H9 (cell line): ENCODE results near the gene METTL25B. TPM values are rescaled to one million over a fixed set of nuclear protein-coding genes. Genes with fewer than 3 reads are reported as not detected.
A peak's percentile ranks its signal among the peaks of the same experiment; 100 is the strongest.

Experiments
- DNase-seq: peaks from one replicate; pipeline ENCODE4 v3.0.0-alpha.2; 2017
- H2AFZ ChIP-seq: one replicate; pipeline ENCODE4 v1.6.1; 2013; ENCODE audit warnings: mild to moderate bottlenecking, low read length, control low read depth, moderate library complexity
- H2AK5ac ChIP-seq: 2 replicates; pipeline ENCODE4 v1.6.1; 2013; ENCODE audit warnings: low read length, control low read depth, mixed read lengths; ENCODE audit not compliant: insufficient read length
- H2BK120ac ChIP-seq: one replicate; pipeline ENCODE4 v1.6.1; 2013; ENCODE audit warnings: low read depth, mild to moderate bottlenecking, low read length, control low read depth, inconsistent platforms; ENCODE audit not compliant: poor library complexity, severe bottlenecking
- H2BK12ac ChIP-seq: 2 replicates; pipeline ENCODE4 v1.6.1; 2013; ENCODE audit warnings: low read length, control low read depth, mixed read lengths, low read depth; ENCODE audit not compliant: insufficient read length
- H2BK15ac ChIP-seq: 2 replicates; pipeline ENCODE4 v1.6.1; 2013; ENCODE audit warnings: low read depth, low read length, control low read depth
- H2BK20ac ChIP-seq: one replicate; pipeline ENCODE4 v1.6.1; 2013; ENCODE audit warnings: low read depth, mild to moderate bottlenecking, low read length, control low read depth, inconsistent platforms; ENCODE audit not compliant: poor library complexity, severe bottlenecking
- H2BK5ac ChIP-seq: 2 replicates; pipeline ENCODE4 v1.6.1; 2013; ENCODE audit warnings: low read length, control low read depth, mixed read lengths; ENCODE audit not compliant: insufficient read length
- H3K14ac ChIP-seq: 2 replicates; pipeline ENCODE4 v1.6.1; 2013; ENCODE audit warnings: low read length, control low read depth; ENCODE audit not compliant: insufficient read depth
- H3K18ac ChIP-seq: 2 replicates; pipeline ENCODE4 v1.6.1; 2013; ENCODE audit warnings: low read depth, mild to moderate bottlenecking, mixed read lengths, low read length, control low read depth; ENCODE audit not compliant: insufficient read length
- H3K23ac ChIP-seq: 2 replicates; pipeline ENCODE4 v1.6.1; 2013; ENCODE audit warnings: low read length, control low read depth, mixed read lengths, low read depth; ENCODE audit not compliant: insufficient read length
- H3K23me2 ChIP-seq: 2 replicates; pipeline ENCODE4 v1.6.1; 2013; ENCODE audit warnings: low read depth, mild to moderate bottlenecking, mixed read lengths, low read length, control low read depth; ENCODE audit not compliant: insufficient read length, poor library complexity, severe bottlenecking
- H3K27ac ChIP-seq: 2 replicates; pipeline ENCODE4 v1.5.1; 2013; ENCODE audit warnings: low read length, control low read depth, mixed read lengths, low read depth; ENCODE audit not compliant: insufficient read length
- H3K27me3 ChIP-seq: 2 replicates; pipeline ENCODE4 v1.6.1; 2013; ENCODE audit warnings: low read length, control low read depth, inconsistent platforms; ENCODE audit not compliant: insufficient read depth
- H3K4ac ChIP-seq: 2 replicates; pipeline ENCODE4 v1.6.1; 2013; ENCODE audit warnings: low read depth, mild to moderate bottlenecking, control low read depth, inconsistent platforms, low read length, moderate library complexity
- H3K4me1 ChIP-seq: 2 replicates; pipeline ENCODE4 v1.6.1; 2013; ENCODE audit warnings: low read length, control low read depth, inconsistent platforms; ENCODE audit not compliant: insufficient read depth
- H3K4me2 ChIP-seq: 2 replicates; pipeline ENCODE4 v1.6.1; 2013; ENCODE audit warnings: low read length, control low read depth, mixed read lengths; ENCODE audit not compliant: insufficient read length, insufficient read depth
- H3K56ac ChIP-seq: 2 replicates; pipeline ENCODE4 v1.6.1; 2013; ENCODE audit warnings: low read depth, mild to moderate bottlenecking, mixed read lengths, low read length, control low read depth; ENCODE audit not compliant: insufficient read length
- H3K79me1 ChIP-seq: 2 replicates; pipeline ENCODE4 v1.6.1; 2013; ENCODE audit warnings: low read depth, mild to moderate bottlenecking, moderate library complexity, low read length, control low read depth, inconsistent platforms; ENCODE audit not compliant: insufficient read depth, poor library complexity, severe bottlenecking
- H3K79me2 ChIP-seq: 2 replicates; pipeline ENCODE4 v1.6.1; 2013; ENCODE audit warnings: low read length, control low read depth, inconsistent platforms; ENCODE audit not compliant: insufficient read depth
- H3K9ac ChIP-seq: 2 replicates; pipeline ENCODE4 v1.6.1; 2013; ENCODE audit warnings: low read length, control low read depth, mixed read lengths; ENCODE audit not compliant: insufficient read length; ENCODE audit errors: extremely low read depth
- H3K9me3 ChIP-seq: one replicate; pipeline ENCODE4 v1.6.1; 2013; ENCODE audit warnings: low read depth, low read length, inconsistent platforms; ENCODE audit not compliant: control insufficient read depth
- H3T11ph ChIP-seq: one replicate; pipeline ENCODE4 v1.6.1; 2013; ENCODE audit warnings: mild to moderate bottlenecking, low read length, control low read depth, inconsistent platforms
- H4K20me1 ChIP-seq: one replicate; pipeline ENCODE4 v1.6.1; 2013; ENCODE audit not compliant: control insufficient read depth, insufficient read length, insufficient read depth
- H4K5ac ChIP-seq: 2 replicates; pipeline ENCODE4 v1.6.1; 2013; ENCODE audit warnings: low read depth, mild to moderate bottlenecking, mixed read lengths, low read length, control low read depth; ENCODE audit not compliant: insufficient read length
- H4K8ac ChIP-seq: replicated peaks from 2 replicates; pipeline ENCODE4 v1.6.1; 2013; ENCODE audit warnings: low read length, control low read depth, mixed read lengths, low read depth; ENCODE audit not compliant: insufficient read length
- H4K91ac ChIP-seq: 2 replicates; pipeline ENCODE4 v1.6.1; 2013; ENCODE audit warnings: low read depth, mild to moderate bottlenecking, moderate library complexity, mixed read lengths, low read length, control low read depth; ENCODE audit not compliant: insufficient read length
- H3K27ac Mint-ChIP-seq, 3 experiments: 2 replicates in 2 of 3; 3 replicates in 1 of 3; pipeline ENCODE4 v1.8.0; 2020 to 2021; ENCODE audit warnings: mixed read lengths in 3 of 3, mild to moderate bottlenecking in 1 of 3, moderate library complexity in 1 of 3
- H3K27me3 Mint-ChIP-seq: 2 replicates; pipeline ENCODE4 v1.8.0; 2021; ENCODE audit warnings: low read depth, mild to moderate bottlenecking, moderate library complexity, mixed read lengths
- H3K36me3 Mint-ChIP-seq, 3 experiments: 2 replicates in 2 of 3; 3 replicates in 1 of 3; pipeline ENCODE4 v1.8.0; 2020 to 2021; ENCODE audit warnings: low read depth in 3 of 3, mixed read lengths in 3 of 3; ENCODE audit not compliant: insufficient read depth in 1 of 3
- H3K4me1 Mint-ChIP-seq, 2 experiments: 2 replicates each; pipeline ENCODE4 v1.8.0; 2020; ENCODE audit warnings: mixed read lengths in 2 of 2
- H3K4me3 Mint-ChIP-seq, 2 experiments: 2 replicates in 1 of 2; 3 replicates in 1 of 2; pipeline ENCODE4 v1.8.0; 2020 to 2021; ENCODE audit warnings: mild to moderate bottlenecking in 2 of 2, mixed read lengths in 2 of 2, moderate library complexity in 1 of 2
- H3K9me3 Mint-ChIP-seq, 2 experiments: 2 replicates in 1 of 2; 3 replicates in 1 of 2; pipeline ENCODE4 v1.8.0; 2020; ENCODE audit warnings: mild to moderate bottlenecking in 2 of 2, mixed read lengths in 2 of 2, moderate library complexity in 1 of 2
- WGBS: extraction: QIAGEN DNeasy Blood & Tissue Kit; methylation state at CpG from one replicate; pipeline ENCODE4 v1.1.7; 2013; ENCODE audit warnings: missing lambda C conversion rate, low lambda C conversion rate, mixed read lengths; ENCODE audit not compliant: insufficient read length; ENCODE audit errors: extremely low coverage; 5-methylcytosine and 5-hydroxymethylcytosine counted together
- total RNA-seq: library from RNA; stranded (reverse); gene quantifications from 2 replicates; pipeline ENCODE4 v1.2.1, GENCODE V29; 2021
- TF ChIP-seq, protein P1 (sequence below): fragments of 200-600 bp; sonication (generic); conservative IDR thresholded peaks from 3 replicates; pipeline ENCODE4 v1.8.0; 2021; ENCODE audit warnings: antibody characterized with exemption, mild to moderate bottlenecking

METTL25B gene
- total RNA-seq, 1 experiment from 2014 or later = 26.2 TPM

DNA sequence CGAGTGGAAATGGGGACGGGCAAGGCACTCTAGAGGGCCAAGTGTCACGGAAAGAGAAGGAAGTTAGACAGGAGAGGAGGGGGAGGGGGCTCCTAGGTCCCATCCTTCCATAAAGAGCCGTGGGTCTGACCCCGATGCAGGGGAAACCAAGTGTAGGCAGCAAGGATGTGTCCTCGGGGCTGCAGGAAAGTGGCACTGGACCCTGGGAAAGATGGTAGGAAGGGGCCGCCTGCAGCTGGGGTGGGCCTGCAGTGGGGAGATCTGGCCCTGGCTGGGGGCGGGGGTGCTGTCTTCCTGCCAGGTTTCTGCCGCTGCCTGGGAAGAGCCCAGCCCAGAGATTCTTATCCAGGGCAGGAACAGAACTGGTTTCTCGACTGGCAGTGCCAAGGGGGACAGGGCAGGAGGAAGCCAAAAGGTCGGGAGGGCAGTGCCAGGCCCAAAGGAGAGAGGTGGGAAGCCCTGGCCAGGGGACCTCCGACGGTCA lies 35.8 kb upstream of the METTL25B start:
- no peak overlapping the region for H4K5ac ChIP-seq
- H4K20me1 ChIP-seq = no peaks in the 10 kb centered on the region
- no peaks in the 10 kb centered on the region for H3K79me1 ChIP-seq
- H3K18ac ChIP-seq = no peak overlapping the region
- H3T11ph ChIP-seq = no peak overlapping the region
- peaks cover 17% of the 10 kb centered on the region; the same call in 1 of the 2 replicates for H3K4me1 ChIP-seq
- no peak overlapping the region for H4K91ac ChIP-seq
- Mint-ChIP-seq H3K4me1 (peaks cover 57 to 69% of the 10 kb centered on the region in 2 experiments), H3K36me3 (peaks cover 0 to 6% (median 3%) of the 10 kb centered on the region in 3 experiments; a peak in 4 of 7 replicates), H3K9me3 (peaks cover 0 to 5% of the 10 kb centered on the region in 2 experiments; a peak in 1 of 5 replicates), H3K27ac (peak overlapping the region; percentile 82 to 96 (median 90)), H3K4me3 (peak overlapping the region; percentile 54 to 75), H3K27me3 (peaks cover 13% of the 10 kb centered on the region)
- H2BK120ac ChIP-seq = no peak overlapping the region
- no peak overlapping the region for H2BK15ac ChIP-seq
- H3K23ac ChIP-seq = no peak overlapping the region
- H2AFZ ChIP-seq = no peak overlapping the region
- WGBS = no CpG with 5 or more reads among the region's 13 CpGs
- DNase-seq = no peak
- H2BK20ac ChIP-seq = no peak overlapping the region
- no peak overlapping the region for H3K56ac ChIP-seq
- no peak overlapping the region for H3K27ac ChIP-seq
- no peak overlapping the region for H2BK12ac ChIP-seq
- no peak overlapping the region for H4K8ac ChIP-seq
- H3K9me3 ChIP-seq = no peaks in the 10 kb centered on the region
- H3K27me3 ChIP-seq = no peaks in the 10 kb centered on the region
- H3K23me2 ChIP-seq = peaks cover 10% of the 10 kb centered on the region
- H2AK5ac ChIP-seq = no peak overlapping the region
- TF ChIP-seq, protein P1, sequence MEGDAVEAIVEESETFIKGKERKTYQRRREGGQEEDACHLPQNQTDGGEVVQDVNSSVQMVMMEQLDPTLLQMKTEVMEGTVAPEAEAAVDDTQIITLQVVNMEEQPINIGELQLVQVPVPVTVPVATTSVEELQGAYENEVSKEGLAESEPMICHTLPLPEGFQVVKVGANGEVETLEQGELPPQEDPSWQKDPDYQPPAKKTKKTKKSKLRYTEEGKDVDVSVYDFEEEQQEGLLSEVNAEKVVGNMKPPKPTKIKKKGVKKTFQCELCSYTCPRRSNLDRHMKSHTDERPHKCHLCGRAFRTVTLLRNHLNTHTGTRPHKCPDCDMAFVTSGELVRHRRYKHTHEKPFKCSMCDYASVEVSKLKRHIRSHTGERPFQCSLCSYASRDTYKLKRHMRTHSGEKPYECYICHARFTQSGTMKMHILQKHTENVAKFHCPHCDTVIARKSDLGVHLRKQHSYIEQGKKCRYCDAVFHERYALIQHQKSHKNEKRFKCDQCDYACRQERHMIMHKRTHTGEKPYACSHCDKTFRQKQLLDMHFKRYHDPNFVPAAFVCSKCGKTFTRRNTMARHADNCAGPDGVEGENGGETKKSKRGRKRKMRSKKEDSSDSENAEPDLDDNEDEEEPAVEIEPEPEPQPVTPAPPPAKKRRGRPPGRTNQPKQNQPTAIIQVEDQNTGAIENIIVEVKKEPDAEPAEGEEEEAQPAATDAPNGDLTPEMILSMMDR = no peak
- peak overlapping the region; percentile 53 for H3K4me2 ChIP-seq
- no peak overlapping the region for H3K9ac ChIP-seq
- no peak overlapping the region for H2BK5ac ChIP-seq
- peak overlapping the region; percentile 48; the same call in 1 of the 2 replicates for H3K14ac ChIP-seq
- H3K79me2 ChIP-seq = no peaks in the 10 kb centered on the region
- H3K4ac ChIP-seq = no peak overlapping the region
